MM.1S (cell line): Measurements from ENCODE around the gene MFSD1.

ENCODE experiments used
- CTCF ChIP-seq: fragments of 300-600 bp; sonication (generic); IDR thresholded peaks from 2 replicates; pipeline ENCODE4 v1.5.1; 2016; ENCODE audit warnings: antibody characterized with exemption, low read length, mixed read lengths
- EZH2phosphoT487 ChIP-seq: fragments of 300-600 bp; sonication (generic); IDR thresholded peaks from 2 replicates; pipeline ENCODE4 v1.6.1; 2018; ENCODE audit warnings: antibody characterized with exemption, low read length

GRCh38 chr3:158773166-158773565, 28.7 kb upstream of the MFSD1 start:
- TF ChIP-seq CTCF (no peak), EZH2phosphoT487 (no peak)
